NOMO-1 (cell line): ENCODE results near the gene TSGA10IP.

Source experiments
- DNase-seq, 2 experiments: peaks; one replicate each; lab custom pipeline; 2025; ENCODE audit not compliant: unreplicated experiment in 2 of 2; lab: John Stamatoyannopoulos, UW

The TSGA10IP gene

GRCh38 chr11:65945430-65945911 lies at the start of gene TSGA10IP:
TSGA10IP (plus strand) TSS chr11:65945480; CDS start chr11:65945676, 196 bp downstream.
- DNase-seq = no peak

- no peak for DNase-seq
Observed at GRCh38 chr11:65895482-65895981, 49.7 kb upstream of the TSGA10IP start.

GRCh38 chr11:65896034-65896999 lies 49.0 kb upstream of the TSGA10IP start:
- no peak for DNase-seq

GRCh38 chr11:65897020-65897471 lies 48.2 kb upstream of the TSGA10IP start:
- no peak for DNase-seq

GRCh38 chr11:65898656-65899355 lies 46.5 kb upstream of the TSGA10IP start:
- DNase-seq = no peak

- peak; percentile 44 to 61 for DNase-seq
Observed at GRCh38 chr11:65899356-65900124, 45.7 kb upstream of the TSGA10IP start.

- DNase-seq = peak; percentile 77 to 92
Observed at GRCh38 chr11:65900125-65900898, 45.0 kb upstream of the TSGA10IP start, which contains the start of gene FOSL1. FOSL1 (minus strand) TSS chr11:65900388; CDS start chr11:65900339, 49 bp downstream.

GRCh38 chr11:65900899-65901180 lies 44.4 kb upstream of the TSGA10IP start:
- no peak for DNase-seq

GRCh38 chr11:65903068-65903481 lies 42.2 kb upstream of the TSGA10IP start:
- DNase-seq = no peak

- no peak for DNase-seq
Observed at GRCh38 chr11:65903715-65904114, 41.6 kb upstream of the TSGA10IP start.

GRCh38 chr11:65906602-65907001 lies 38.7 kb upstream of the TSGA10IP start:
- no peak for DNase-seq

GRCh38 chr11:65907878-65908277 lies 37.4 kb upstream of the TSGA10IP start:
- DNase-seq = no peak

GRCh38 chr11:65911682-65912568 lies 33.4 kb upstream of the TSGA10IP start:
- DNase-seq = no peak

- no peak for DNase-seq
Observed at GRCh38 chr11:65912845-65913244, 32.4 kb upstream of the TSGA10IP start.

GRCh38 chr11:65915101-65915820 lies 30.0 kb upstream of the TSGA10IP start:
- DNase-seq = no peak

GRCh38 chr11:65915821-65916251 lies 29.4 kb upstream of the TSGA10IP start:
- no peak for DNase-seq

- no peak for DNase-seq
Observed at GRCh38 chr11:65916391-65916790, 28.9 kb upstream of the TSGA10IP start.

GRCh38 chr11:65917077-65917433 lies 28.2 kb upstream of the TSGA10IP start:
- DNase-seq = no peak
